Measurements from ENCODE around the gene CIT. TPM values are rescaled to one million over a fixed set of nuclear protein-coding genes. Genes with fewer than 3 reads are reported as not detected.
"Not testable (repeated sequence)": the region's sequence is repeated elsewhere in the genome, so short reads cannot be mapped to it uniquely, and the experiment has no call there.

The CIT gene
- total RNA-seq, 2 experiments from 2014 or later = 1.3 to 1.9 TPM

DNA sequence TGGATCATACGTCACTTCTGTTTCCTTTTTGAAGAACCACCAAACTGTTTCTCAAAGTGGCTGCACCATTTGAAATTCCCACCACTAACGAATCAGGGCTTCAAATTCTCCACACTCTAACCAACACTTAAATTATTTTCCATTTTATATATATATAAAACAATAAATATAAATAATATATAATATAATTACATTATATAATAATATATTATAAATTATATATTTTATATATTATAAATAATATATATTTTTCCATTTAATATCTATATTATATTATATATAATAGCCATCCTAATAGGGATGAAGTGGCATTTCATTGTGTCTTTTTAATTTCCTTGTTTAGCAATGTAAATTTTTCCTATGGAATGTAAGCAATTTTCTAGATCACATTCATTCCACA, 24.6 kb upstream of the CIT start:
- no peaks in the 10 kb centered on the region for H3K9me3 Mint-ChIP-seq
- no peak overlapping the region for H3K27ac ChIP-seq (ENCODE audit: low read depth in 1 of 2, low read length in 2 of 2)
- H3K9me3 ChIP-seq (ENCODE audit: control insufficient read depth in 1 of 2, insufficient read depth in 1 of 2, low read length in 2 of 2) = no peaks in the 10 kb centered on the region
- peaks cover 7% of the 10 kb centered on the region for H3K4me1 Mint-ChIP-seq (ENCODE audit: low read depth)
- H3K4me3 Mint-ChIP-seq = no peak overlapping the region
- H3K4me3 ChIP-seq (ENCODE audit: low read length) = no peak overlapping the region
- H3K27ac Mint-ChIP-seq = no peak overlapping the region
- TF ChIP-seq, protein P1, sequence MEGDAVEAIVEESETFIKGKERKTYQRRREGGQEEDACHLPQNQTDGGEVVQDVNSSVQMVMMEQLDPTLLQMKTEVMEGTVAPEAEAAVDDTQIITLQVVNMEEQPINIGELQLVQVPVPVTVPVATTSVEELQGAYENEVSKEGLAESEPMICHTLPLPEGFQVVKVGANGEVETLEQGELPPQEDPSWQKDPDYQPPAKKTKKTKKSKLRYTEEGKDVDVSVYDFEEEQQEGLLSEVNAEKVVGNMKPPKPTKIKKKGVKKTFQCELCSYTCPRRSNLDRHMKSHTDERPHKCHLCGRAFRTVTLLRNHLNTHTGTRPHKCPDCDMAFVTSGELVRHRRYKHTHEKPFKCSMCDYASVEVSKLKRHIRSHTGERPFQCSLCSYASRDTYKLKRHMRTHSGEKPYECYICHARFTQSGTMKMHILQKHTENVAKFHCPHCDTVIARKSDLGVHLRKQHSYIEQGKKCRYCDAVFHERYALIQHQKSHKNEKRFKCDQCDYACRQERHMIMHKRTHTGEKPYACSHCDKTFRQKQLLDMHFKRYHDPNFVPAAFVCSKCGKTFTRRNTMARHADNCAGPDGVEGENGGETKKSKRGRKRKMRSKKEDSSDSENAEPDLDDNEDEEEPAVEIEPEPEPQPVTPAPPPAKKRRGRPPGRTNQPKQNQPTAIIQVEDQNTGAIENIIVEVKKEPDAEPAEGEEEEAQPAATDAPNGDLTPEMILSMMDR (IDR thresholded peaks at IDR 0.05) = no peak
- no peaks in the 10 kb centered on the region for H3K27me3 Mint-ChIP-seq
- intact Hi-C loops (cut with DNase I, micrococcal nuclease) = loop anchor here in 1 of 2 experiments (5.0 to 10.0 kb wide), 2 partner anchors 207 to 784 kb away; no protein-coding TSS in a partner anchor
- DNase-seq (no peak), ATAC-seq (ENCODE audit: poor library complexity) (no peak)
- H3K27me3 ChIP-seq (ENCODE audit: control insufficient read depth in 1 of 2, insufficient read depth in 2 of 2, low read length in 2 of 2) = no peaks in the 10 kb centered on the region
- H3K4me1 ChIP-seq (ENCODE audit: insufficient read depth, low read length) = peaks cover 4% of the 10 kb centered on the region
- ChIA-PET POLR2A (no interaction called here), CTCF (interaction anchor here (1.1 kb wide), 1 partner anchor 185 kb away, joined by 4 read pairs; no protein-coding TSS in a partner anchor)
- no peaks in the 10 kb centered on the region for H3K36me3 ChIP-seq (ENCODE audit: insufficient read depth, low read length)
- H3K36me3 Mint-ChIP-seq (ENCODE audit: low read depth) = no peaks in the 10 kb centered on the region

DNA sequence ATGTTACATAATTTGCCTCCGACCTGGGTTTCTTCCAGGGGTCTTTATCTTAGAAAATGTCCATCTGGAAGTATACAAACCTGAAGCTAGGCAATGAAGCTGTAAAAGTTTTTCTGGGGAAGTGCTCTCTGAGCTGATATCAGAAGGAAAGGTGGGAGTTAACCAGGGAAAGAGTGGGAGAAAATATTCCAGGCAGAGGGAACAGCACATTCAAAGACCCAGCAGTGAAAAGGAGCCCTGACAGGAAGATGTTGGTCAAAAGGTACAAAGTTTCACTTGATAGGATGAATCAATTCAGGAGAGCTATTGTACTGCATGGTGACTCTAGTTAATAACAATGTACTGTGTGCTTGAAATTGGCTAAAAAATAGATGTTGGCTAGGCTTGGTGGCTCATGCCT, 17.8 kb upstream of the CIT start:
- no peaks in the 10 kb centered on the region for H3K4me1 Mint-ChIP-seq (ENCODE audit: low read depth)
- no peaks in the 10 kb centered on the region for H3K36me3 Mint-ChIP-seq (ENCODE audit: low read depth)
- POLR2A ChIA-PET = no interaction called here
- Histone ChIP-seq H3K36me3 (ENCODE audit: insufficient read depth, low read length) (no peaks in the 10 kb centered on the region), H3K4me3 (ENCODE audit: low read length) (no peak overlapping the region), H3K27me3 (ENCODE audit: control insufficient read depth in 1 of 2, insufficient read depth in 2 of 2, low read length in 2 of 2) (no peaks in the 10 kb centered on the region), H3K9me3 (ENCODE audit: control insufficient read depth in 1 of 2, insufficient read depth in 1 of 2, low read length in 2 of 2) (no peaks in the 10 kb centered on the region), H3K4me1 (ENCODE audit: insufficient read depth, low read length) (no peaks in the 10 kb centered on the region), H3K27ac (ENCODE audit: low read depth in 1 of 2, low read length in 2 of 2) (no peak overlapping the region)
- no peak overlapping the region for H3K4me3 Mint-ChIP-seq
- TF ChIP-seq, protein P1 (IDR thresholded peaks at IDR 0.05) = no peak
- DNase-seq (no peak), ATAC-seq (ENCODE audit: poor library complexity) (no peak)
- no peaks in the 10 kb centered on the region for H3K9me3 Mint-ChIP-seq
- intact Hi-C loops (cut with DNase I, micrococcal nuclease) = no loop called here
- CTCF ChIA-PET = interaction anchor here (1.1 kb wide), 1 partner anchor 174 kb away, joined by 3 read pairs; no protein-coding TSS in a partner anchor
- H3K27me3 Mint-ChIP-seq = no peaks in the 10 kb centered on the region
- H3K27ac Mint-ChIP-seq = no peak overlapping the region

DNA sequence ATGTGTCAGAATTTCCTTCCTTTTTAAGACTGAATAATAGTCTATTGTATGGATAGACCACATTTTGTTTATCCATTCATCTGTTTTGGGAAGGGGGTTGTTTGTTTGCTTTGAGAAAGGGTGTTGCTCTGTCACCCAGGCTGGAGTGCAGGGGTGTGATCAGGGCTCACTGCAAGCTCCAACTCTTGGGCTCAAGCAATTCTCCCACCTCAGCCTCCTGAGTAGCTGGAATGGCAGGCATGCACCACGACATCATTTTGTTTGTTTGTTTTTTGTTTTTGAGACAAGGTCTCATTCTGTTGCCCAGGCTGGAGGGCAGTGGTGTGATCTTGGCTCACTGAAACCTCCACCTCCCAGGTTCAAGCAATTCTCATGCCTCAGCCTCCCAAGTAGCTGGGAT, 15.5 kb upstream of the CIT start:
- H3K4me3 ChIP-seq (ENCODE audit: low read length); H3K4me1 Mint-ChIP-seq (ENCODE audit: low read depth); H3K36me3 ChIP-seq (ENCODE audit: insufficient read depth, low read length); DNase-seq; H3K27ac ChIP-seq (ENCODE audit: low read depth in 1 of 2, low read length in 2 of 2); H3K27me3 ChIP-seq (ENCODE audit: control insufficient read depth in 1 of 2, insufficient read depth in 2 of 2, low read length in 2 of 2); H3K27ac Mint-ChIP-seq; H3K4me3 Mint-ChIP-seq; CTCF ChIA-PET; H3K9me3 ChIP-seq (ENCODE audit: control insufficient read depth in 1 of 2, insufficient read depth in 1 of 2, low read length in 2 of 2); POLR2A ChIA-PET; ATAC-seq (ENCODE audit: poor library complexity); H3K4me1 ChIP-seq (ENCODE audit: insufficient read depth, low read length); H3K27me3 Mint-ChIP-seq; intact Hi-C loops (cut with DNase I, micrococcal nuclease); H3K36me3 Mint-ChIP-seq (ENCODE audit: low read depth); H3K9me3 Mint-ChIP-seq: not testable (repeated sequence)

DNA sequence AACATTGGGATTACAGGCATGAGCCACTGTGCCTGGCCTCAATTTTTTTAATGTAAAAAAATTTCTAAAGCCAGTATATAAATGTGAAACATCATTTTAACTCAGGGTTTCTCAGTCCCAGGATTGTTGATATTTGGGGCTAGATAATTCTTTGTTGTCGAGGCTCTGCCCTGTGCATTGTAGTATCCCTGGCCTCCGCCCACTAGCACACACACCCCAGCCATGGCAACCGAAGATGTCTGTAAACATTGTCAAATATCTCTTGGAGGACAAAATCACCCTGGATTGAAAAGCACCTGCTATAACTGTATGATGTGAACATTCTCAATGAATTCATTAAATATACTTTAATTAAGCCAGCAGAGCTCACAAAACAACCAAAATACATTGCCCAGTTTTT, 8.4 kb upstream of the CIT start:
- ATAC-seq (ENCODE audit: poor library complexity) (no peak), DNase-seq (no peak)
- H3K4me3 ChIP-seq (ENCODE audit: low read length) = no peak overlapping the region
- no peaks in the 10 kb centered on the region for H3K4me1 ChIP-seq (ENCODE audit: insufficient read depth, low read length)
- Mint-ChIP-seq H3K36me3 (ENCODE audit: low read depth) (no peaks in the 10 kb centered on the region), H3K9me3 (no peaks in the 10 kb centered on the region), H3K4me1 (ENCODE audit: low read depth) (no peaks in the 10 kb centered on the region), H3K4me3 (no peak overlapping the region), H3K27ac (no peak overlapping the region), H3K27me3 (peaks cover 32% of the 10 kb centered on the region)
- TF ChIP-seq, protein P1 (IDR thresholded peaks at IDR 0.05) = no peak
- intact Hi-C loops (cut with DNase I, micrococcal nuclease) = no loop called here
- H3K27ac ChIP-seq (ENCODE audit: low read depth in 1 of 2, low read length in 2 of 2) = no peak overlapping the region
- H3K27me3 ChIP-seq (ENCODE audit: control insufficient read depth in 1 of 2, insufficient read depth in 2 of 2, low read length in 2 of 2) = peaks cover 0 to 4% of the 10 kb centered on the region in 2 experiments
- H3K36me3 ChIP-seq (ENCODE audit: insufficient read depth, low read length) = no peaks in the 10 kb centered on the region
- ChIA-PET CTCF (no interaction called here), POLR2A (no interaction called here)
- H3K9me3 ChIP-seq (ENCODE audit: control insufficient read depth in 1 of 2, insufficient read depth in 1 of 2, low read length in 2 of 2) = no peaks in the 10 kb centered on the region

DNA sequence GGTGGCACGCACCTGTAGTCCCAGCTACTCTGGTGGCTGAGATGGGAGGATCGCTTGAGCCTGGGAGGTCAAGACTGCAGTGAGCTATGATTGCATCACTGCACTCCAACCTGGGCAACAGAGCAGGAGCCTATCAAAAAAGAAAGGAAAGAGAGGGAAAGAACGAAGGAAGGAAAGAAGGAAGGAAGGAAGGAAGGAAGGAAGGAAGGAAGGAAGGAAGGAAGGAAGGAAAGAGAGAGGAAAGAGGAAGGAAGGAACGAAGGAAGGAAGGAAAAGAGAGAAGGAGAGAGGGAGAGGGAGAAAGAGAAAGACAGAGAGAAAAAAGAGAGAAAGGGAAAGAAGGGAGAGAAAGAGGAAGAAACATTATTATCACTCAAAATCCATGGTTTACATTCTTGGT, 6.7 kb upstream of the CIT start:
- CTCF ChIA-PET = interaction anchor here (0.7 kb wide), 1 partner anchor 19 kb away, joined by 4 read pairs; no protein-coding TSS in a partner anchor
- H3K27ac ChIP-seq (ENCODE audit: low read depth in 1 of 2, low read length in 2 of 2); H3K4me3 Mint-ChIP-seq; DNase-seq; H3K36me3 ChIP-seq (ENCODE audit: insufficient read depth, low read length); intact Hi-C loops (cut with DNase I, micrococcal nuclease); H3K27ac Mint-ChIP-seq; ATAC-seq (ENCODE audit: poor library complexity); H3K36me3 Mint-ChIP-seq (ENCODE audit: low read depth); H3K9me3 Mint-ChIP-seq; H3K4me3 ChIP-seq (ENCODE audit: low read length); H3K27me3 ChIP-seq (ENCODE audit: control insufficient read depth in 1 of 2, insufficient read depth in 2 of 2, low read length in 2 of 2); H3K4me1 Mint-ChIP-seq (ENCODE audit: low read depth); H3K9me3 ChIP-seq (ENCODE audit: control insufficient read depth in 1 of 2, insufficient read depth in 1 of 2, low read length in 2 of 2); H3K4me1 ChIP-seq (ENCODE audit: insufficient read depth, low read length); POLR2A ChIA-PET: not testable (repeated sequence)
- H3K27me3 Mint-ChIP-seq = peaks cover 32% of the 10 kb centered on the region

All from CD4-positive, alpha-beta T cell (primary cell).